ENCODE measurements around the gene NDUFS2.
"Not testable (repeated sequence)": the region's sequence is repeated elsewhere in the genome, so short reads cannot be mapped to it uniquely, and the experiment has no call there.

- not testable (repeated sequence) for TF ChIP-seq EZH2 (IDR thresholded peaks at IDR 0.05; ENCODE audit: insufficient read depth, poor library complexity, severe bottlenecking); EZH2phosphoT487 (IDR thresholded peaks at IDR 0.05; ENCODE audit: insufficient read depth, low read depth)
Observed at GRCh38 chr1:161224695-161225087, 22.5 kb downstream of the NDUFS2 start.
